Peyer's patch (tissue), 4 donors: ENCODE measurements around the gene AFAP1L1.

Experiments used
- POLR2A ChIP-seq, 2 donors: fragments of 450-650 bp; IDR thresholded peaks; one replicate each; pipeline ENCODE4 v1.5.1; 2017; ENCODE audit warnings: antibody characterized with exemption in 2 of 2, mild to moderate bottlenecking in 2 of 2, moderate library complexity in 2 of 2
- TF ChIP-seq, protein P1 (sequence below), 6 experiments: fragments of 450-650 bp in 4 of 6; fragments of 200-600 bp in 2 of 6; sonication (generic) in 1 of 6; IDR thresholded peaks; one replicate each; pipeline ENCODE4 v1.5.1; 2017 to 2019; ENCODE audit warnings: antibody characterized with exemption in 6 of 6, mild to moderate bottlenecking in 3 of 6, moderate library complexity in 1 of 6

DNA sequence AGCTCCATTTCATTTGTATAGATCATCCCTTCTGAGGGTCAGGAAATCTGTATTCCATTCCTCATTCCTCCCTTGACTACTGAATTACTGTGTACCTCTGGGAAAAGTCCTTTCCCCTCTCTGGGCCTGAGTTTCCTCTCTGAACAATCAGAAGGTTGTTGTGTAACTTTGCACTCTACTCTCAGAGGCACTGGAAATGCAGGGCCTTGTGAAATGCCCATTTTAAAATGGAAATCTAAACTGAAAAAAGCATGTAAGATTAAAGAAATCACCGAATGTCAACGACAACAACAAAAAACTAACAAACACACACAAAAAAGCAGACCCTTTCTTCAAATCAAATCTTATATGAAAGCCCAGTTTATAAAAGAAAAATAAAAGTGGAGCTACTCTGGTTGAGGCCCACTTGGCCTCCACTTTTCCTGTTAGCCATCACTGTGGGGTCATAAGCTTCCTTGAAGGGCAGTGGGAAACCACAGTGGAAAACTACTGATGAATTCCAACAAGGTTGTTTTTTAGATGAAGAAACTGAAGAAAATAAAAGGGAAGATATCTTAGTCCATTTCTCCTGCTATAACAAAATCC lies 52.1 kb downstream of the AFAP1L1 start:
- no peak for TF ChIP-seq POLR2A (IDR thresholded peaks at IDR 0.05)
- TF ChIP-seq, protein P1, sequence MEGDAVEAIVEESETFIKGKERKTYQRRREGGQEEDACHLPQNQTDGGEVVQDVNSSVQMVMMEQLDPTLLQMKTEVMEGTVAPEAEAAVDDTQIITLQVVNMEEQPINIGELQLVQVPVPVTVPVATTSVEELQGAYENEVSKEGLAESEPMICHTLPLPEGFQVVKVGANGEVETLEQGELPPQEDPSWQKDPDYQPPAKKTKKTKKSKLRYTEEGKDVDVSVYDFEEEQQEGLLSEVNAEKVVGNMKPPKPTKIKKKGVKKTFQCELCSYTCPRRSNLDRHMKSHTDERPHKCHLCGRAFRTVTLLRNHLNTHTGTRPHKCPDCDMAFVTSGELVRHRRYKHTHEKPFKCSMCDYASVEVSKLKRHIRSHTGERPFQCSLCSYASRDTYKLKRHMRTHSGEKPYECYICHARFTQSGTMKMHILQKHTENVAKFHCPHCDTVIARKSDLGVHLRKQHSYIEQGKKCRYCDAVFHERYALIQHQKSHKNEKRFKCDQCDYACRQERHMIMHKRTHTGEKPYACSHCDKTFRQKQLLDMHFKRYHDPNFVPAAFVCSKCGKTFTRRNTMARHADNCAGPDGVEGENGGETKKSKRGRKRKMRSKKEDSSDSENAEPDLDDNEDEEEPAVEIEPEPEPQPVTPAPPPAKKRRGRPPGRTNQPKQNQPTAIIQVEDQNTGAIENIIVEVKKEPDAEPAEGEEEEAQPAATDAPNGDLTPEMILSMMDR (IDR thresholded peaks at IDR 0.05): no peak
